HG02938 (cell line): Measurements from ENCODE around the gene COL15A1.

Experiments used
- ATAC-seq: cut with Tn5 transposase; IDR thresholded peaks from one replicate; pipeline ENCODE4 v1.9.1; 2021; ENCODE audit warnings: mild to moderate bottlenecking, moderate library complexity; ENCODE audit not compliant: unreplicated experiment

Gene COL15A1

DNA sequence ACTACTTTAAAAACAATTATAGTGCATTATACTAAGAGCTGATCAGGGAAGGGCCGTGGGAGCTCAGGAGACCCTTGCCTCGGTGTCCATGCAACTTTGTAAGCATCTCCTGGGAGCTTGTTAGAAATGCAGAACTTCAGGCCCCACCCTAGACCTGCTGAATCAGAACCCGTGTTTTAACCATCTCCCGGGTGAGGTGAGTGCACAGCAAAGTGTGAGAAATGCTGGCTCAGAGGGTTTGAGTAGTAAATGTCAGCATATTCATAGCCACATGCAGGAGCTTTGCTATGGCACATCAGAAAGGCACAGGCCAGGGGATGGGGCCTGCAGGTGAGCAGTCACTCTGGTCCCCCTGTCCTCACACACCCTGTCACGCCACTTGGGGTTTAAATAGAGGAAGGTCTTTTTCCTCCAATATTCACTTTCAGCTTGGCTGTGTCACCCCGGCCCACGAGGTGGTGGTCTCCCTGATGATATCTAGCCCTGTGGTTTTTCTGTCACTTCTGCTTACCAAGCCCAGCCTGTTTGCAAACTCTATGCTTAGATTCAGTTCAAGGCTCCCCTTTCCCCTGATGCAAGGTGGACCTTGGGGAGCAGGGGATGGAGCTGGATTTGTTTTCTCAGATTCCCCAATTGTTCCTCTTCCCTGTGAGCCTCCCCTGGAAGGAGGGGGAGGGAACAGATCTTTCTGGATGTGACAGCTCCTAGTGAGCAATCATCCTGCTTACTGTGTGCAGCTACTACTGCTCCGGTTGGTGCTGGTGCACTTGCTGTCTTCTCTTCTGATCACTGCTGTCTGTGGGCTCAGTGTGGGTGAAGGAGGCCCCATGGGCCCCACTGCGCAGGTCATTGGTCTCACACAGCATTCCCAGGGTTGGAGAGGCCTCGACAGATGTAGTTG lies 109.4 kb downstream of the COL15A1 start:
- no peak for ATAC-seq

DNA sequence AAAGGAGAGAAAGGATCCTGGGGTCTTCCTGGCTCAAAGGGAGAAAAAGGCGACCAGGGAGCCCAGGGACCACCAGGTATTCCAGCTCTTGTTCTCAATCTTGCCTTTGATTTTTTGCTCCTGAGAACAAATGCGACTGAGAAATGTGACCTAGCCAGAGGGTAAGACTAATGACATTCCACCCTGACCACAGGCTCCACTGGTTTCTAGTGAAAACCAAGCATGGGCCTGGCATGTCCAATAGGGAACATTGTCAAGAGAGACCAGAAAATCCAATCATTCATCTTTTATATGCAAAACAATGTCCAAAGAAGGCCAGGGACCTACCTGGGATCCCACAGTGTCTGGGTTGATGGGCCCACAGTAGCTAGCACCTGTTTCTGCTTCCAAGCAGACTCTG lies 110.9 kb downstream of the COL15A1 start:
- ATAC-seq, result no peak

DNA sequence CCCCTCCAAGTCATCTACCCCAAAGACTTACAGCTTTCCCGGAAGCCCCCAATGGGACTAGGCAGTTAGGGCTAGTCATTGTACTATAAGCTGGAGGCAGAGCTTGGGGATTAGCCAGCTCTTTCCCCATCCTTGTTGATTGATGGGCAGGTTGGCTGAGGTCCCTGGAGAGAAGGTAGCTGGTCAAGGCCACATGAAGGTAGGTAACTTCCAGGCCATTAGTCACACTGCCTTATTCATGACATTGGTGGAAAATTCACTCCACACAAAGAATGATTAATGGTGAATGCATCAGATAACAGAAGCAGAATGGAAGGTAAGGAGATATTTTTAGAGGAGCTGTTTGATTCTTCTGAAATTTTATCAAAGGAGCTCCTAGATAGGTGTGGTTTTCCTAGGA lies 111.7 kb downstream of the COL15A1 start:
- ATAC-seq, result no peak

DNA sequence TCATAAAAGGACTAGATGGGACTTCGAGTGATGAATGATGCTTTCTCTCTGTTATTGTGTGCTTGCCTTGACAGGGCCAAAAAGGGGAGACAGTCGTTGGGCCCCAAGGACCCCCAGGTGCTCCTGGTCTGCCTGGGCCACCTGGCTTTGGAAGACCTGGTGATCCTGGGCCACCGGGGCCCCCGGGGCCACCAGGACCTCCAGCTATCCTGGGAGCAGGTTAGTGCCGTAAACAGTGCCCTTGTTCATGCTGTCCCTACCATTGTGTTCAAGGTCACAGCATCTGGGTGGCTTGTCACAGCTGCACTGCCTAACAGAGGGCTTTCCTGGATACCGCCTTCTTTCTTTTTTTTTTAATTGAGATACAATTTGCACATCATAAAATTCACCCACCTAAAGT lies 112.5 kb downstream of the COL15A1 start:
- no peak for ATAC-seq

DNA sequence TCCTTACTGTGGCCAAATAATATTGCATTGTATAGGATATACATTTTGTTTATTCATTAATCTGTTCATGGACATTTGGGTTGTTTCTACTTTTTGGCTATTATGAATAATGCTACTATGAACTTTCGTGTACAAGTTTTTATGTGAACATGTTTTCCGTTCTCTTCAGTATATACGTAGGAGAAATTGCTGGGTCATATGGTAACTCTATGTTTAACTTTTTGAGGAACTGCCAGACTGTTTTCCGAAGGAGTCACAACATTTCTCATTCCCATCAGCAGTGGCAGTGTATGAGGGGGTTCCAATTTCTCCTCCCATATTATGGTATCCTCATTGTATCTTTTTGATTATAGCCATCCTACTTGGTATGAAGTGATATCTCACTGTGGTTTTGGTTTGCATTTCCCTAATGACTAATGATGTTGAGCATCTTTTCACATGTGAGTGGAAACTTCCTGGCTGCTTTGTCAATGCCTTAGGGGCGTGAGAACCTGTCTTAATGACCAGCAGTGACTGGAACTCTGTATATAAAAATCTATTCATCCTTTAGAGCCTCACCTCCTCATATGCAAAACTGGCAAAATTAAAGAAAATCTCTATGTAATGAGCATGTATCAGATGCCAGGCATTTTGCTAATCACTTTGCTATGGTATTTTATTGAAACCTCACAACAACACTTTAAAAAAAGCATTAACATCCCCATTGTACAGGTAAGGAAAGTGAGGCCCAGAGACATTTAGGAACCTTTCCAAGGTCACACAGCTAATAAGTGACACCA lies 113.4 kb downstream of the COL15A1 start:
- no peak for ATAC-seq

DNA sequence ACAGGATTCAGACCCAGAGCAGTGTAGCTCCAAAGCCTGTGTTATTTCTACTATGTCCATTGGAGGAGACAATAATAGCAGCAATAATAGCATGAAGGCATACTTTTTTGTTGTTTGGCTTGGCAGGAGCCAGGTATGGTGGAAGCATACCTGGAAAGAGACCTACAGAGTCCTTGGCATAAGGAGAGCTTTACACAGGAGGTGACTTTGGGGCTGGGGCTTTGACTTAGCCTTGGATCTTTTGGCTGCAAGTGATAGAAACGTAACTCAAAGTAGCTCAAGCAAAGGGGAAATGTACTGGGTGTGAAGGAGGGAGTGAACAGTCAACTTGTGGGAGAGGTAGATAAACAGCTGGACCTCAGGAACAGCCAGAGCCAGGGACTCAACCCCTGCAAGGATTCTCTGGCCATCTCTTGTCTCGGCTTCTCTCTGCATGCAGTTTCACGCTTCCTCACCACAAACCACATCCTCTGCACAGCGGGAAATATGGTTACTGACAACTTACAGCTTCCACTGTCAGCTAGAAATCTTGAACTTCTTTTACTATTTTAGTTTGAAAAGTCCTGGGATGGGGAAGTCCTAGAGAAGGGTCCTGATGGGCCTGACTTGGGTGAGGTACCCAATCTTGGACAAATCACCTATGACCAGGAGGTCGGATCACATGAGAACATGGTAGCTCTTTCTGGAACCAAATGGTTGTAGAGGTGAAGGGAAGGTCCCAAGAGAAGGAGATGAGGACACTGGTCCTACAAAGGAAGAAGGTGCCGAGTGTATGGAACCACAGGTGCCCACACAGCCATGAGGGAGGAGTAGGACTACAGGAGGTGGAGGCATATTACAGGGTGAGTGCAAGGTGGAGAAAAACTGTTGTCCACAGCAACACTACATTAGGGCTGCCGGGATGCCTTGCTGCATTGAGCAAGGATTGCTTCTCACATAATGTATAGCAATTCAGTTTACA lies 114.2 kb downstream of the COL15A1 start:
- ATAC-seq, result peak; percentile 76

DNA sequence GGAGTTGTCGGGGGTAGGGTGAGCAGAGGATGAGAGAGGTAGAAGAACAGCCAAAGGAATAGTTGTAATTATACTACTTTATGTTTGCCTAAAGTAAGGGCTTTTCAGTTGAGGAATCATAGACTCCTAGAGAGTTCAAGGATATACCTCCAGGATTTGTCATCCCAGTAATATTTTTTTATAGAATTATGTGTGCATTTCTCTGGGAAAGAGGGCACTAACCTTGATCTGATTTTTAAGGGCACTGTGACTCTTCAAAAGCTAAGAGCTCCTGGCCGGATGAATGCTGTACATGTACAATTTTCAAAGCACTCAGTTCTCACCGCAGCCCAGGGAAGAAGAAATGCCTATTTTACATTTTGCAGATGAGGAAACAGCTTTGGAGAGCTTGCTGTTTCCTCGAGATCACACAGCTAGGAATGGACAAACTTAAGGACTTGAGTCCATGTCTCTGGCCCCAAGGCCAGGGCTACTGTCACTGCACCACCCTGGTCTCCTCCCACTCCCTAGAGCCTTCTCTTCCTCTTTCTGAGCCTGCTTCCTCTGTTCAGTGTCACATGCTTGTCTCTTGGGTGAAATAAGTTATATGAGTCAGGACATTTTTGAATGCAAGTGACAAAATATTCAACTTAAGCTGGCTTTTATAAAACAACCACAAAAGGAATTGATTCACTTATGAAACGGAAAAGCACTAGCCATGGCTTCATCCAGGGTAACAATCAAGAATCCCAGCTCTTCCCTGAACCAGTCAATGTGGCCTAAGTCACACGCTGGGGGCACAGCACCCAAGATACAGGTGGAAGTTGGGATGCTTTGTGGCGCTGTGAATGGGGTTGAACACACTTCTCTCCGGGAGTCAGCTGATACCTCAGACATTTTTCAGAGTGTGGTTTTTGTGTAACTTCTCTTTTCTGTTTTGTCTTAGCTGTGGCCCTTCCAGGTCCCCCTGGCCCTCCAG lies 115.5 kb downstream of the COL15A1 start:
- peak; percentile 66 for ATAC-seq

DNA sequence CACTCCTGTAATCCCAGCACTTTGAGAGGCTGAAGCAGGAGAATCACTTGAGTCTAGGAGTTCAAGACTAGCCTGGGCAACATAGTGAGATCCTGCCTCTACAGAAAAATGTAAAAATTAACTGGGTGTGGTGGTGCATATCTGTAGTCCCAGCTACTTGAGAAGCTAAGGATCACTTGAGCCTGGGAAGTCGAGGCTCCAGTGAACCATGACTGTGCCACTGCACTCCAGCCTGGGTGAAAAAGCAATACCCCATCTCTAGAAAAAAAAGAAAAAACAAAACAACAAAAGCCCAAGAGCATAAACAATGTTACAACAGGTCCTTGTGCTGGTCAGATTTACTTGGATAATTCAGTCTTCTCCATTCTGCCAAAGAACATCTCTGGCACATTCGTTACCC lies 116.9 kb downstream of the COL15A1 start:
- no peak for ATAC-seq

DNA sequence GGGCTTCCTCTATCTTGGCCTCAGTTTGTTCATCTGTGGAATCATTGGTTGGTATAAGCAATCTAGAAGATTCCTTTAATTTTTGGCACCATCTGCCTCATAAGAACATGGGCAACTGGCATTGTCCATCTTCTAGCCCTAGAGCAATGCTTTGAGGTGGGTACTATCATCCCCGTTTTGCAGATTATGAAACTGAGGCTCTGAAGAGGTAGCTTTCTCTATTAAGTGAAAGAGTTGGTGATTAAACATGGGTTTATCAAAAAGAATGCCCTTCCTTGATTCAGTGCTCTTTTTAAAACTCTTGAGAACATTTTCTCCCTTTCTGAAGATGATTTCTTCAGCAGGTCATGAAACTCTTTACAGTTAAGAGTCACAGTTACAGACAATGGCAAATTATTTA lies 118.8 kb downstream of the COL15A1 start:
- no peak for ATAC-seq

DNA sequence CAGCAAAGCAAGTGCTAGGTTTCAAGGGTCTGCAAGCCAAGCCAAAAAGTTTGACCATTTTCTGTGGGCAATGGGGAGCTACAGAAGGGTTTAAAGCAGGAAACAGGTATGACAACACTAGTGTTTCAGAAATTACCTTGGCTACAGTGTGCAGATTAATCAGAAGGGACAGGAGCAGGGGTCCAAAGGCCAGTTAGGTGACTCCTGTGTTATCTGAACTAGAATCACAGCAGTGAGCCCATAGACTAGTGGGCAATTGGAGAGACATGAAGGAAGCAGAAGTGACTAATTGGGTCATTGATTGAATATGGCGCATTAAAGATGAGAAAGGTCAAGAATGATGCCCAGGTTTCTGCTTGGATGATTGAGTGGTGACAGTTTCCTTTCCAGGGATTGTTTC lies 119.8 kb downstream of the COL15A1 start:
- ATAC-seq, result no peak

DNA sequence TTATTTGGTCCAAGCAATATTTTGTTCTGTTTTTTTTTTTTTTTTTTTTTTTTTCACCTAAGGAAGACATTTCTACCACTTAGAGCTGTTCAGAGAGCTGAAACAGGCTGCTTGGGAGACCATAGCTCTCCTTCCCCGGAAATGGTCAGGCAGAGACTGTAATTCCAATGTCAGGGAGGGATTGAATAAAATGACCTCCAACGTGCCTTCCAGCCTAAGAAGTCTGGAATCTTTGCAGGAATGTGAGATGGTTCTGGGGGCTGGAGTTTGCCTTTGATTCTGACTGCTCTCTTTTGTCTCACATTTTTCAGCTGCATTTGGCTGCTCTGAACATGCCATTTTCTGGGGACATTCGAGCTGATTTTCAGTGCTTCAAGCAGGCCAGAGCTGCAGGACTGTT lies 122.9 kb downstream of the COL15A1 start:
- ATAC-seq, result no peak

DNA sequence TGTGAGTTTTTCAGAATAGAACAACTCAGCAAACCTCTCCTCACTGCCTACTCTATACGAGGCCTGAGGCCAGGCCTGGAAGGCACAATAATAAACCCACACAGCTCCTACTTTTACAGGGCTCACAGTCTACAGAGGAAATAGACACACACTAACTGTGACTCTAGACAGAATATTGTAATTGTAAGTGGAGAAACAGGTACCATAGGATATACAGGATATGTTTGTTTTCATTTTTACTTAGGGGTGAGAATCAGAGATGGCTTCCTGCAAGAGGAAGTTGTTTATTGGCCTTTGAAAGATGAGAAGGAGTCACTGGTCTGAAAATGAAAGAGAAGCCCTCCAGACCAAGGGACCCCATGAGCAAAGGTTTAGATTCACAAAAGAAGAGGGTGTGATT lies 125.4 kb downstream of the COL15A1 start:
- ATAC-seq, result no peak

DNA sequence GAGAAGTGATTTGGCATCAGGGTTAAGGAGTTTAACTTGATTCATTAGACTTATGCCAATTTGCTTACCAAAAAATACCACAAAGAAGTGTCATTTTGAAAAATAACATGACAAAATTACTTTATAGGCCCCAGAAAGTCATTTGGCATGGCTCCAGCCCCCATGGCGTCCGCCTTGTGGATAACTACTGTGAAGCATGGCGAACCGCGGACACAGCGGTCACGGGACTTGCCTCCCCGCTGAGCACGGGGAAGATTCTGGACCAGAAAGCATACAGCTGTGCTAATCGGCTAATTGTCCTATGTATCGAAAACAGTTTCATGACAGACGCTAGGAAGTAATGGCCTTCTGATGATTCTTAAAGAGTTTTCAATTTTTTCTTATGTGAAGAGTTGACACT lies 125.8 kb downstream of the COL15A1 start:
- no peak for ATAC-seq

DNA sequence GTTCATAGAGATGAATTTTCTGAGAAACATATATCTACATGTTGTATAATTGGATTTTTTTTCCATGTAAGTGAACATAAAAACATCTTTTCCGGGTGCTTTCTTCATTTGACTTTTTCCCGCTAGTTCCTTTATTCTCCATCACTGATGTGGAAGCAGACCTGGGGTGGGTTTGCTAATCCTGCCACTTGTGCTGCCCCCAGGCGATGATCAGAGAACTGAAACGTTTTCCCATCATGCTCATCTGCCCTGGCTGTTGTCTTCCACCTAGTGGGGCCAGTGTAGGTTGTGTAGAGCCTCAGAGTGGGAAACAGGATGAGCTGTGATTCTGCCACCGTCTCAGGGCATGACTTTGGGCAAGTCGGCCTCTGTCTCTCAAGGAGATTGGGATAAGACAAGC lies 127.0 kb downstream of the COL15A1 start:
- no peak for ATAC-seq

DNA sequence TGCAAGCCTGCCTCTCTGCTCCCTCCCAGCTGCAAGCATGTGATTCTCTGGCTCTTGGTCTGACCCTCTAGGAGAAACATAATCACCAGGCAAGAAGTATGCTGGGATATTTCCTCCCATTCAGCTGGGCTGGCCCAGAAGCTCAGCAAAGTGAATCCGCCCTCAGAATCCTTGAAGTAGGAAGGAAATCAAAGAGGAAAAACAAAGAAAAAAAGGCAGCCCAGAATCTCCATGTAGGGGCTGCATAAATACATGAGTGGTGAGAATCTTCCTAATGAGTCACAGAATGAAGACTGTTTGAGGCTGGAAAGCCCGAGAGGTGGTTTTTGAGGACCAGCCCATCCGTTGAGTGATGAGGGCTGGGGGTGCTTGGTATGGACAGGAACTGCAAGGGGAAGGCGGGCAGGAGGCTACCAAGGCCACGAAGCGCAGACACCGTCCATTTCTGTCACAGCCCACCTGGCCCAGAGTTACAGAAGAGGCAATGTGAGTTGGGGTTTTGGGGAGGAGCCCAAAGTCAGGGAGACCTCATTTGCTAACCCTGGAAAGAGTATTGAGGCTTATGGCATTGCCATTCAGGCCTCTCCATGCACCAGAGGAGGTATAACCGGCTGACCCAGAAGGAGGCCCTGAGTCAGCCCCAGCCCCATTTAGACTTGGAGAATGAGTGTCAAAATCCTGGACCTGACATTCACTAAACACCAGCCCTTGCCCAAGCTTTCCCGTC lies 127.8 kb downstream of the COL15A1 start:
- no peak for ATAC-seq

DNA sequence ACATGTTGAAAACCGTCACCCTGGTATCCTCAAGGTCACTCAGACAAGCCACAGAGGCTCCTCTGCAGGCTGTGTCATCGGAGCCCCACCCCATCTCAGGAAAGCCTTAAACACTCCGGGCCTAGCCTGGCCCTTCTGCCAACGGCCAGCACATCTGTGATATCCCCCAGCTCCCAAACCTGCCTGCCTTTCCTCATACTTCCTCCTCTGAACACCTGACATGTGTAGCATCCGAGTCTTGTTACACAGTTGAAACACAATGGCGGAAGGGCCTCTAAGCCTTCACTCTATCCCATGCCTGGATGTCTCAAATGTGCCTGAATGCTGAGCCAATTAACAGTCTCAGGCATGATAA lies 128.3 kb downstream of the COL15A1 start:
- ATAC-seq, result no peak

DNA sequence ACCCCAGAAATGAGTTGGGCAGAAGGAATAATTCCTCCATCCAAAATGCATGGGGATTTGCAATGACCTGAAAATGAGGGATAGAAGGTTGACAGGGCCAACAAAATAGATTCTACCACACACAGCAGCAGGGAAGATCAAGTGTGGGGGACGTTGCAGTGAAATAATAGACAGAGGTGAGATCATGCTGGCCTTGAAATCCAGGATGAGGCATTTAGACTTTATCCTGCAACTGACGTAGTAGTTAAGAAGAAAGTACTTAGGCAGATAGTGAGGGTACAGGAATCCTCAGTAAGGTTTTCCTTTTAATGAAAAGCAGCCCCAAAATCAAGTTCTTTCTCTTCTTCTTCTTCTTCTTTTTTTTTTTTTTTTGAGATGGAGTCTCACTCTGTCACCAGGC lies 129.6 kb downstream of the COL15A1 start:
- no peak for ATAC-seq

DNA sequence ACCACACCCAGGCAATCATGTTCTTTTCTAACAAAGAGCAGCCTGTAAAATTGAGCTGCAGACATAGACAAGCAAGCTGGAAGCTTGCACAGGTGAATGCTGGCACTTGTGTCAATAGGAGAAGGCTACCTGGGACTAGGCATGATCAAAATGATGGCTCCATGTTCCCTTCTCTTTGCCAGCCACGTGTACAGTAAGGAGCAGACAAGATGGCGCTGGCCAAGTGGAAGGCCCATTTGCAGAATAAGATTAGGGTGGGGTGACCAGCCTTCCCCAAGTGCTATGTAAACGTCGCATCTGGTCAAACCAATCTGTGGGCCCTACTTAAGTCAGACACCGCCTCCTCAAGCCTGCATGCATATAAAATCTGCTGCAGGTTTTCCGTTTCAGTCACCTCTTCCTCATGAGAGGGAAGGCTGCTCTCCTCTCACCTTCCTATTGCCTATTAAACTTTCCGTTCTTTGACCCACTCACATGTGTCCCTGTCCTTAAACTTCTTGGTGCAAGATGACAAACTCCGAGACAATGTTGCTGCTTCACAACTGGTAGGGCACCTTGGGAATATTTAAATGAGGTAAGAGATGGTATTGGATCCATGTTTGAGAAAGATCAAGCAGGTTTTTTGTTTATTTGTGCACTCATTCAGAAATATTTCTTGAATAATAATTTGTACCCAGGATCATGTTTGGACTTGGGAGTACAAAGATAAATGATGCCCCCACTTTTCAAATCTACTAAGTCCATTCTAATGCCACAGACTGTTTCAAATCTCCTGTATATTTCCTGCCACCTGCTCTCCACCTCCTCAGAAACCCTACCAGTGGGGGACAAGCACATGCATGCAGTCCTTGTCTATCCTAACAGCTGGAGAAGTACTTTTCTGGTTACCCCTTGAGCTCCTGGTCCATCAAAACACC lies 130.5 kb downstream of the COL15A1 start:
- no peak for ATAC-seq
